CD4-positive, alpha-beta T cell treated with Interleukin-4 for 1 hour (primary cell): ENCODE data around the gene ITCH.

Experiments
- DNase-seq, 2 donors: peaks; one replicate each; pipeline ENCODE4 v3.0.0-alpha.2; 2020 to 2022

The ITCH gene

GRCh38 chr20:34560141-34560523 is 197.1 kb downstream of the ITCH start:
- DNase-seq = no peak

- no peak for DNase-seq
Measured at GRCh38 chr20:34560614-34561013, 197.5 kb downstream of the ITCH start.
